Activated CD4-positive, alpha-beta T cell treated with anti-CD3 and anti-CD28 coated beads, Interleukin-2, amount 50 U/mL, for 1 hour (primary cell): Measurements from ENCODE around the gene LCOR.

Experiments
- DNase-seq: peaks from one replicate; pipeline ENCODE4 v3.0.0-alpha.2; 2020

Gene LCOR

GRCh38 chr10:96947036-96947435 lies 114.9 kb downstream of the LCOR start:
- no peak for DNase-seq

DNA sequence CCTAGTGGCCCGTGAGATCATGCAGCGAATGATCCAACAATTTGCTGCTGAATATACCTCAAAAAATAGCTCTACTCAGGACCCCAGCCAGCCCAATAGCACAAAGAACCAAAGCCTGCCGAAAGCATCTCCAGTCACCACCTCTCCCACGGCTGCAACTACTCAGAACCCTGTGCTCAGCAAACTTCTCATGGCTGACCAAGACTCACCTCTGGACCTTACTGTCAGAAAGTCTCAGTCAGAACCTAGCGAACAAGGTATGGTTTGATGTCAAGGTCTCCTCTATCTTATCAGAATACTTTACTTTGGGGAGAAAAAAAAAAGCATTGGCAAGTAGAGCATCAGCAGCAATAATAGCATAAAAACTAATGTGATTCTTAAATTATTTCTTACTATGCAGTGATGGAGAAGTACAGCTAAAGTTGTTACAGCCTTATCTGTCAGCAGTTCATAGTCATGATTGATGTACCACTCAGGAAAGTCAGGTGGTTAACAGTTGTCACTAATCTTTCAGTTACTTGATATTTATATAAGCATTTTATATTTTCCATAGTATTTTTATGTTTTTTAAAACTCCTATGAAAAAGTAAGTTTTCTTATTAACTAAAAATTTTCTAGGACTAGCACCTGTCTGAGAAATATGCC lies 117.1 kb downstream of the LCOR start:
- DNase-seq: no peak

DNA sequence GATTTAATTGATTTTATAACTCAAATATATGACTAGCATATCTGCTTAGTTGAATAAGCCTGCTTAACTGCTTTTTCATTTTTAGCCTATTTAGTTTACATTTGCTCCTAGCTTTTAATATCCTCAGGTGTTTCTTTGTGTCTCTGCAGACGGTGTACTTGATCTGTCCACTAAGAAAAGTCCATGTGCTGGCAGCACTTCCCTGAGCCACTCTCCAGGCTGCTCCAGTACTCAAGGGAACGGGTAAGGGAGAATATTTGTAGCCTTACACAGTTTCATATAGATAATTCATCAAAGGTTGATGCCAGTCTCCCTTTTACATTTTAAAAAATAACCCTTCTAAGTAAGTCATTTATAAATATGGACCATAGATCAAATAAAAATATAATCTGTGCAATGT lies 119.9 kb downstream of the LCOR start:
- no peak for DNase-seq

DNA sequence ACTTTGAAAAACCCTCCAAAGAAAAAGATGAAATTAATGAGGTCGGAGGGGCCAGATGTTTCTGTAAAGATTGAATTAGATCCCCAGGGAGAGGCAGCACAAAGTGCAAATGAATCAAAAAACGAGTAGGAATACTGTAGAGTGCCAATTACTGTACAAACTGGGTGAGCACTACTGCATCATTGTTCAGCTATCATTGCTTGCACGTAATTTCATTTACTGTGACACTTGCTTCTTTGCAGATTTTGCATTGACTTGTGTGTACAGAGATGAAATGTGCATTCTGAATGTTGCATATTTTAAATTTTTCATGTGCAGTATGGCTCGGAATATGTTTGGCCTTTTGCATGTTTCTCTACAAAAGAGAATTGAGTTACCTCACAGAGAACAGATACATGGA lies 123.7 kb downstream of the LCOR start:
- DNase-seq: no peak

GRCh38 chr10:96958071-96958470 lies 126.0 kb downstream of the LCOR start:
- DNase-seq: no peak

DNA sequence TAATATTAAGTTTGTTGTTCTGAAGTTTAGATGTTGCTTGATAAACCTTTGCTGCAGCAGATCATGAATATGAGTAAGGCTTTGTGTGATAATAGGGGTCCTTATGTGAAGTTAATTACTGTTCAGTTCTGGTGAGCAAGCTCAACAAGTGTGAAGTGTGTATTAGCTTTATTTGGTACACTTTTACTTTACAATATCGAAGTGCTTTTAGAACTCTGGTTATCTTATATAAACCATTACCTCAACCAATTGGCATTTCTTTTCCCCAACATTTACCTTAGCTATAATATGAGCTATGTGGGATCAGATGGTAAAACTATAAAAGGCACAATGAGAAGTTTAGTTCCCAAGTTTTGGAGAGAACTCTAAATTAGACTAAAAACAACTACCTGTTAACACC lies 127.6 kb downstream of the LCOR start:
- no peak for DNase-seq

GRCh38 chr10:96960872-96961271 lies 128.8 kb downstream of the LCOR start:
- DNase-seq: no peak

DNA sequence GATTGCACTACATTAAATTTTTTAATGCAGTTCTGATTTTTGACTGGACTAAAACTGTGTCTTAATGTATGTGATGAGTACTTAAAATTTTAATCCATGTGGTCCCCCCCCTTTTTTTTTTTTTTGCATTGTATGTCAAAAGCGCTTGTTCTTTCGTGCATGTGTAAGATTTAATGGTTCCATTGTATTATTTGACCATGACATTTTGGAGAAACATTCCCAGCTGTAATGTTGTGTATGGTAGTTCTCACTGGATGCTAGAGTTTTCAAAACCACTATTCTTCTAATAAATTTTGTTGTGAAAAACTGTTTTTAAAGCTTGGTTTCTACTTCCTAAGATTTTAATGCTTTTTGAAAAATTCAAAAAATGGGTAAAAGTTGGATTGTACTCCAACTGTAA lies 132.0 kb downstream of the LCOR start:
- DNase-seq: no peak

DNA sequence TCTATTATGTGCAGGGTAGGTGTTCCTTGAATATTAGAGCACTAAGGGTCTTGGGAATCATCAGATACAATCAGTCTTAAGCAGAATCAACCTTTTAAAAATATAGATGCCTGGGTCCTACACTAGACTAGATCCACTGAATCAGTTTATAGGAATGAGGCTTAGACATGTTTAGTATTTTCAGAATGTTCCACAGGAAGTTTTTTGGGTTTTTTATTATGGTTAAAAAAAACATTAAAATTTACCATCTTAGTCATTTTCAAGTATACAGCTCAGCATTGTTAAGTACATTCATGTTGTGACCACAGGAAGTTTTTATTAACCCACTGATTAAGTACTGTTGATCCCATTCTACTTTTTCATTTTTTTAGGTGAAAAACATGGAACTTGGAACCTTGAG lies 135.7 kb downstream of the LCOR start:
- no peak for DNase-seq

DNA sequence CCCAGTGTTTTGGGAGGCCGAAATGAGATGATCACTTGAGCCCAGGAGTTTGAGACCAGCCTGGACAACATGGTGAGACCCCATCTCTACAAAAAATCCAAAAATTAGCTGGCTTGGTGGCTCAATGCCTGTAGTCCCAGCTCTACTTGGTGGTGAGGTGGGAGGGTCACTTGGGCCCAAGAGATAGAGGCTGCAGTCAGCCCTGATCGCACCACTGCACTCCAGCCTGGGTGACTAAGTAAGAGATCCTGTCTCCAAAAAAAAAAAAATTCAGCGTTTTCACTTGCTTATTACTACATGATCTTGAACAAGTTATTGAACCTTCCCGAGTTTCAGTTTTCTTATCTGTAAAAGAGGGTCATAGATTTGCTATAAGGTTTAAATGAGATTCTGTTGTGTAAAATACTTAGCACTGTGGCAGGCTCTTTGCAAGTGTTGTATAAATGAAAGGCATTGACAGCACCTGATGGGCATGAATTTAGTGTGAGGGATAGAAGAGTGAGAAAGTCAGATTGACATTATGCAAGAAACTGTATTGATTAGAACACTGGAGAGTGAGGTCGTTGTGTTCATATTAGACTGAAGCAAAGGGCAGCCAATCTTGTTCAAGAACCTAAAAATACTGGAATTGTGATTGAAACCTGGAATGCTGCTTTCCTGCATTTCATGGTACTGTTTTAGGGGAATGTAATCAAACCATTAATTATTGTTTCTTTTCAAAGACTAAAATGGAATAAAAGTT lies 136.8 kb downstream of the LCOR start:
- DNase-seq: no peak

GRCh38 chr10:96971324-96971723 lies 139.2 kb downstream of the LCOR start:
- DNase-seq: no peak

DNA sequence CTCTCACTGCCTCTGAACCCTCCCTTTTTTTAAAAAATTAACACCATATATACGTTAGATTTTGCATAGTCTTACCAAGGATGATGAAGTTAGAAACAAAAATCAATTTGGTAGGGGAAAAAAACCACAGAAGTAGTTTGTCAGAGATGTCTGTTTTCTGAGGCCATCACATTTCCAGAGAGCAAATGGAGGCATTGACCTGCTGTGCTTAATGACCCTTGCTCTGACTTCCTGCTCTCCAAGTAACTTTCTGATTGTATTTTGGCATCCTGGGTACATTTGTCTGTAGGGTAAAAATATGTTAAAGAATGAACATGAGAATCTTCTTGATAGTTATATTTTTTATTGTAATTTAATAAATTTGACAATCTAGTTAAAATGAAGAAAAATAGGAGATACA lies 140.2 kb downstream of the LCOR start:
- no peak for DNase-seq

- no peak for DNase-seq
Observed at GRCh38 chr10:96973809-96974747, 142.0 kb downstream of the LCOR start.

DNA sequence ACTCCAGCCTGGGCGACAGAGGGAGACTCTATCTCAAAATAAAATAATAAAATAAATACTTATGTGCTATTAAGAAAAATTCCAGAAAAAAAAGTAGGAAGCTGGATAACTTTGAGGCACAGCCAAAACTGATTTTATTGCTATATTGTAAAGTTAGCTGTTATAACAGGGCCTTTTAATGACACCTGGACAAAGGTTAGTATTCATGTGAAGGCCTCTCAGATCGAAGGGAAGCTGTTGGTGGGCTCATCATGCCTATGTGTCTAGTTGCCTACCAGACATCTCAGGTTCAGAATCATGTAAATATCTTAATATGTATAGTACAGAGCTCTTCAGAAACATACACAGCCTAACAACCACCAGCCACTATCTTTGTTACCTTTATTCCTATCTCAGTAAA lies 143.0 kb downstream of the LCOR start:
- no peak for DNase-seq

GRCh38 chr10:96978621-96979154 lies 146.6 kb downstream of the LCOR start:
- no peak for DNase-seq

GRCh38 chr10:96982149-96982930 lies 150.2 kb downstream of the LCOR start:
- no peak for DNase-seq

DNA sequence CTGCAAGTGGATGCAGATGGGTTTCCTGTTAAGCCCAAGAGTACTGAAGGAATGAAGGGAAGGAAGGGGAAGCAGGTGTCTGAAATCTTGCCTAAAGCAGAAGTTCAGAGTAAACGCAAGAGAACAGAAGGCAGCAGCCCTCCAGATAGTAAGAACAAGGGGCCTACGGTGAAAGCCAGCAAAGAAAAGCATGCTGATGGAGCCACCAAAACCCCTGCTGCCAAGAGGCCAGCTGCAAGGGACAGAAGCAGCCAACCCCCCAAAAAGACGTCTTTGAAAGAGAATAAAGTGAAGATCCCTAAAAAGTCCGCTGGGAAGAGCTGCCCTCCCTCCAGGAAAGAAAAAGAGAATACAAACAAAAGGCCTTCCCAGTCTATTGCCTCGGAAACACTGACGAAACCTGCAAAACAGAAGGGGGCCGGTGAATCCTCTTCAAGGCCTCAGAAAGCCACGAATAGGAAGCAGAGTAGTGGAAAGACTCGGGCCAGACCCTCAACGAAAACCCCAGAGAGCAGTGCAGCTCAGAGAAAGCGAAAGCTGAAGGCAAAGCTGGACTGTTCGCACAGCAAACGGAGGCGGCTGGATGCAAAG lies 152.5 kb downstream of the LCOR start:
- no peak for DNase-seq

DNA sequence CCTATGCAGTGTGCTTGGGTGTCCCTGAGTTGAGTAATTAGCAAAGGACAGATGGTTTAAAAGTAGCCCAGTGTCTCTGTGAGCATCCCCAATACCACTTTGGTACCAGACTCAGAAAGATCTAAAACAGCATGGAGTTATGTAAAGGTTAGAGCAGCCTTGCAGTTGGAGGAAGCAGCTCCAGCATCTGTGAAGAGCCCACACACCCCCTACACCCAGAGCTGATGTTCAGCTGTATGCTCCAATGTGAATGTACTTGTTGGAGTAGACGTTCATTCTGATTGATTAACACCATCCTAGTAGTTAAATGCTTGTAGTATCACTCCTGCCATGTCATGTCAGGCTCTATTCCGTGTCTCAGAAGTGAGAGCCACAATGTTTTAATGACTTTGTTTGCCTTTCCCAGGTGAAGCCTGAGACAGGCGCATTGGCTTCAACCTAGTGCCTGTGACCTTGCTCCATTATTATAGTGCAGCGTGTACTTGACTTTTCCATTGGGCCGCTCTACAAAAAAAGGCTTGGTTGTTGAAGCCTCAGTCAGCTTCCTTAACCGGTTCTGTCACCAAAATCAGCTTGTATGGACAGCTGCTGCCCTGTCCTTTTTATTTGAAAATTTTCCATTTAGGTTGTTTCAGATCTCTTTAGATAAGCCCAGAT lies 154.2 kb downstream of the LCOR start:
- no peak for DNase-seq

- no peak for DNase-seq
Observed at GRCh38 chr10:96987141-96987841, 155.2 kb downstream of the LCOR start.

GRCh38 chr10:96987842-96988175 lies 155.7 kb downstream of the LCOR start:
- DNase-seq: no peak

DNA sequence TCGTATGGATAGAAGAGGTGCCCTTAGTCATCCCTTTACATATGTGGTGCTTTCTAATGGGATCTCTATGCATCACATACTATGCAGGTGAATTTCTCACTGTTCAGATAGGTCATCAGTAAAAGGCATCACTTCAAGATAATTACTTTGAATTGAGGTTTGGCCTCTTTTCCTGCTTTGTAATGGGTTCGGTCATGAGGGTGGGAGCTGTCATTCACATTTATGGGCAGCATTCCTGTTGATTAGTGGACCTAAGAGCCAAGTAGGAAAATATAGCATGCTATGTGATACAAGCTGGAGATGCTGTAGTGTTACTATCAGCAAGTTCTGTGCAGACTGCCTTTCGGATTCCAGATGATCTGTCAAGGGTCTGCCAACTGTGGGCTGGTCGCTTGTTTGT lies 156.3 kb downstream of the LCOR start:
- no peak for DNase-seq
